ENCODE data around the gene MARK1. TPM values are rescaled to one million over a fixed set of nuclear protein-coding genes. Genes with fewer than 3 reads are reported as not detected.

Gene MARK1
- total RNA-seq, 1 experiment from 2014 or later, result 17.8 TPM

DNA sequence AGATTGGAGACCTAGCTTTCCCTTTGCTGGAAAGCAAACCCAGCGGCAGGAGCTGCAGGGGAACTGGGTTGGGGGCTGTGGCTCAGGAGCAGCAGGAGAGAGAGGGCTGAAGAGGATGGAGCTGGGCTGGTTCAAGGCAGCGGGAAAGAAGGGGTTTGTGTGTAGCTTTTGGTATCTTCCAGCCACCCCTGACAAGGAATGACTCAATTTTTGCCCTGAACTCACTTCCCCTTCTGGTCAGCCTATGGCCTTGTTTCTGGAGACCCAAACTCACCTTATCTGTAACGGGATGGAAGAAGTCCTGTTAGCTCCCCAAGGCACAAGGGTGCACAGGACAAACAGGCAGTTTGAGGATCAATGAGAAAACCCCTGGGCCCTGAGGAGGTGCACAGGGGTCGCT, 175.4 kb downstream of the MARK1 start:
- no peaks in the 10 kb centered on the region for H4K20me1 ChIP-seq (ENCODE audit: control insufficient read depth, insufficient read depth, insufficient read length)
- no peak overlapping the region for H2BK15ac ChIP-seq (ENCODE audit: low read depth, low read length)
- H3K27ac ChIP-seq (ENCODE audit: insufficient read length, low read depth, low read length), result no peak overlapping the region
- Mint-ChIP-seq H3K4me1 (peaks cover 32 to 36% of the 10 kb centered on the region in 2 experiments), H3K9me3 (no peaks in the 10 kb centered on the region), H3K27me3 (ENCODE audit: low read depth) (peaks cover 2% of the 10 kb centered on the region; the same call in 1 of the 2 replicates), H3K36me3 (ENCODE audit: insufficient read depth in 1 of 3, low read depth in 3 of 3) (no peaks in the 10 kb centered on the region), H3K27ac (peak overlapping the region in 1 of 3 experiments; percentile 33; a peak in 1 of 7 replicates), H3K4me3 (no peak overlapping the region)
- no peak overlapping the region for H3K56ac ChIP-seq (ENCODE audit: insufficient read length, low read depth, low read length)
- TF ChIP-seq, protein P1, sequence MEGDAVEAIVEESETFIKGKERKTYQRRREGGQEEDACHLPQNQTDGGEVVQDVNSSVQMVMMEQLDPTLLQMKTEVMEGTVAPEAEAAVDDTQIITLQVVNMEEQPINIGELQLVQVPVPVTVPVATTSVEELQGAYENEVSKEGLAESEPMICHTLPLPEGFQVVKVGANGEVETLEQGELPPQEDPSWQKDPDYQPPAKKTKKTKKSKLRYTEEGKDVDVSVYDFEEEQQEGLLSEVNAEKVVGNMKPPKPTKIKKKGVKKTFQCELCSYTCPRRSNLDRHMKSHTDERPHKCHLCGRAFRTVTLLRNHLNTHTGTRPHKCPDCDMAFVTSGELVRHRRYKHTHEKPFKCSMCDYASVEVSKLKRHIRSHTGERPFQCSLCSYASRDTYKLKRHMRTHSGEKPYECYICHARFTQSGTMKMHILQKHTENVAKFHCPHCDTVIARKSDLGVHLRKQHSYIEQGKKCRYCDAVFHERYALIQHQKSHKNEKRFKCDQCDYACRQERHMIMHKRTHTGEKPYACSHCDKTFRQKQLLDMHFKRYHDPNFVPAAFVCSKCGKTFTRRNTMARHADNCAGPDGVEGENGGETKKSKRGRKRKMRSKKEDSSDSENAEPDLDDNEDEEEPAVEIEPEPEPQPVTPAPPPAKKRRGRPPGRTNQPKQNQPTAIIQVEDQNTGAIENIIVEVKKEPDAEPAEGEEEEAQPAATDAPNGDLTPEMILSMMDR (conservative IDR thresholded peaks at IDR 0.05), result no peak
- no peak overlapping the region for H2BK120ac ChIP-seq (ENCODE audit: low read depth, low read length, poor library complexity, severe bottlenecking)
- no peak overlapping the region for H4K8ac ChIP-seq (replicated peaks; ENCODE audit: insufficient read length, low read depth, low read length)
- no peak overlapping the region for H3K14ac ChIP-seq (ENCODE audit: insufficient read depth, low read length)
- no peaks in the 10 kb centered on the region for H3K23me2 ChIP-seq (ENCODE audit: insufficient read length, low read depth, low read length, poor library complexity, severe bottlenecking)
- no peak overlapping the region for H2BK5ac ChIP-seq (ENCODE audit: insufficient read length, low read length)
- H2AK5ac ChIP-seq (ENCODE audit: insufficient read length, low read length), result no peak overlapping the region
- H3K18ac ChIP-seq (ENCODE audit: insufficient read length, low read depth, low read length), result no peak overlapping the region
- no peak for DNase-seq
- H3K9ac ChIP-seq (ENCODE audit: extremely low read depth, insufficient read length, low read length), result no peak overlapping the region
- no peak overlapping the region for H3K4ac ChIP-seq (ENCODE audit: low read depth, low read length)
- H3K4me1 ChIP-seq (ENCODE audit: insufficient read depth, low read length), result no peaks in the 10 kb centered on the region
- H2AFZ ChIP-seq (ENCODE audit: low read length), result no peak overlapping the region
- no CpG with 5 or more reads among the region's 4 CpGs for WGBS (ENCODE audit: extremely low coverage, insufficient read length, low lambda C conversion rate)
- no peaks in the 10 kb centered on the region for H3K27me3 ChIP-seq (ENCODE audit: insufficient read depth, low read length)
- no peak overlapping the region for H3T11ph ChIP-seq (ENCODE audit: low read length)
- no peak overlapping the region for H3K23ac ChIP-seq (ENCODE audit: insufficient read length, low read depth, low read length)
- no peak overlapping the region for H4K5ac ChIP-seq (ENCODE audit: insufficient read length, low read depth, low read length)
- no peaks in the 10 kb centered on the region for H3K9me3 ChIP-seq (ENCODE audit: control insufficient read depth, low read depth, low read length)
- H3K79me1 ChIP-seq (ENCODE audit: insufficient read depth, low read depth, low read length, poor library complexity, severe bottlenecking), result no peaks in the 10 kb centered on the region
- H4K91ac ChIP-seq (ENCODE audit: insufficient read length, low read depth, low read length), result no peak overlapping the region
- H3K79me2 ChIP-seq (ENCODE audit: insufficient read depth, low read length), result no peaks in the 10 kb centered on the region
- no peak overlapping the region for H2BK12ac ChIP-seq (ENCODE audit: insufficient read length, low read depth, low read length)
- no peak overlapping the region for H2BK20ac ChIP-seq (ENCODE audit: low read depth, low read length, poor library complexity, severe bottlenecking)
- H3K4me2 ChIP-seq (ENCODE audit: insufficient read depth, insufficient read length, low read length), result no peak overlapping the region
